Urinary bladder (tissue), 4 donors: ENCODE data around the gene GLRX2. TPM values are rescaled to one million over a fixed set of nuclear protein-coding genes. Genes with fewer than 3 reads are reported as not detected.
A peak's percentile ranks its signal among the peaks of the same experiment; 100 is the strongest.

ENCODE experiments used
- DNase-seq: peaks from one replicate; pipeline ENCODE4 v3.0.0-alpha.2; 2015; ENCODE audit errors: extremely low spot score
- H3K27ac ChIP-seq: one replicate; pipeline ENCODE4 v1.5.1; 2013; ENCODE audit warnings: low read depth, mild to moderate bottlenecking, moderate library complexity
- H3K36me3 ChIP-seq: one replicate; pipeline ENCODE4 v1.6.1; 2013; ENCODE audit warnings: mild to moderate bottlenecking, moderate library complexity; ENCODE audit not compliant: insufficient read depth
- H3K4me1 ChIP-seq: one replicate; pipeline ENCODE4 v1.6.1; 2013; ENCODE audit warnings: mild to moderate bottlenecking, moderate library complexity; ENCODE audit not compliant: insufficient read depth
- H3K4me3 ChIP-seq: one replicate; pipeline ENCODE4 v1.5.1; 2013; ENCODE audit warnings: low read depth, low read length
- WGBS: extraction: QIAGEN DNeasy Blood & Tissue Kit; methylation state at CpG from one replicate; pipeline ENCODE4 v1.1.7; 2013; 5-methylcytosine and 5-hydroxymethylcytosine counted together
- polyA plus RNA-seq: library from polyadenylated mRNA; stranded (reverse); fragments of 200-250 nt; gene quantifications from one replicate; pipeline ENCODE4 v1.2.3, GENCODE V29; 2013
- total RNA-seq: library from RNA; depleted of rRNA; stranded (reverse); fragments of >200 nt; gene quantifications from one replicate; pipeline ENCODE4 v1.2.3, GENCODE V29; 2014
- donor health status: healthy with polysubstance abuse.
- donor health status: healthy.

The GLRX2 gene
- total and polyA plus RNA-seq, 2 donors = 11.2 to 11.8 TPM

GRCh38 chr1:193104502-193104906, 710 bp downstream of the GLRX2 start:
- H3K27ac ChIP-seq = peak overlapping the region; percentile 95
- no peaks in the 10 kb centered on the region for H3K4me1 ChIP-seq
- no peak for DNase-seq
- peak overlapping the region; percentile 80 for H3K4me3 ChIP-seq
- under 1% methylated on average over 24 of the region's 24 CpGs for whole genome bisulfite sequencing
- H3K36me3 ChIP-seq = peaks cover 2% of the 10 kb centered on the region

- peak overlapping the region; percentile 80 for H3K4me3 ChIP-seq
- peaks cover 2% of the 10 kb centered on the region for H3K36me3 ChIP-seq
- peak overlapping the region; percentile 95 for H3K27ac ChIP-seq
- no peak for DNase-seq
- H3K4me1 ChIP-seq = no peaks in the 10 kb centered on the region
- 30% methylated on average over 9 of the region's 9 CpGs for WGBS
These were observed 1.3 kb downstream of the GLRX2 start for GRCh38 chr1:193103759-193104501.

GRCh38 chr1:193102662-193103061, 2.6 kb downstream of the GLRX2 start:
- Histone ChIP-seq H3K4me3 (no peak overlapping the region), H3K4me1 (no peaks in the 10 kb centered on the region), H3K36me3 (peaks cover 2% of the 10 kb centered on the region), H3K27ac (no peak overlapping the region)
- WGBS = 85% methylated on average over 5 of the region's 5 CpGs
- no peak for DNase-seq

GRCh38 chr1:193094112-193094511, 11.1 kb downstream of the GLRX2 start:
- H3K27ac ChIP-seq = no peak overlapping the region
- DNase-seq = no peak
- 95% methylated on average over 11 of the region's 11 CpGs for WGBS
- peaks cover 2% of the 10 kb centered on the region for H3K36me3 ChIP-seq
- no peak overlapping the region for H3K4me3 ChIP-seq
- H3K4me1 ChIP-seq = no peaks in the 10 kb centered on the region

- Histone ChIP-seq H3K4me1 (no peaks in the 10 kb centered on the region), H3K36me3 (no peaks in the 10 kb centered on the region), H3K27ac (no peak overlapping the region), H3K4me3 (no peak overlapping the region)
- WGBS = 76% methylated on average over 1 of the region's 1 CpG
- no peak for DNase-seq
These were observed 14.3 kb downstream of the GLRX2 start for GRCh38 chr1:193090865-193091264.

GRCh38 chr1:193087893-193088292, 17.3 kb downstream of the GLRX2 start:
- Histone ChIP-seq H3K27ac (no peak overlapping the region), H3K4me1 (no peaks in the 10 kb centered on the region), H3K4me3 (no peak overlapping the region), H3K36me3 (no peaks in the 10 kb centered on the region)
- WGBS = 51% methylated on average over 3 of the region's 3 CpGs
- DNase-seq = no peak

- no peak for DNase-seq
- H3K27ac ChIP-seq = no peak overlapping the region
- H3K4me1 ChIP-seq = no peaks in the 10 kb centered on the region
- no peaks in the 10 kb centered on the region for H3K36me3 ChIP-seq
- WGBS = 91% methylated on average over 3 of the region's 3 CpGs
- H3K4me3 ChIP-seq = no peak overlapping the region
These were observed 18.9 kb downstream of the GLRX2 start for GRCh38 chr1:193086342-193086741.

- Histone ChIP-seq H3K4me1 (no peaks in the 10 kb centered on the region), H3K27ac (no peak overlapping the region), H3K36me3 (no peaks in the 10 kb centered on the region), H3K4me3 (no peak overlapping the region)
- WGBS = 88% methylated on average over 1 of the region's 1 CpG
- DNase-seq = no peak
These were observed 20.0 kb downstream of the GLRX2 start for GRCh38 chr1:193085263-193085662.

- H3K4me3 ChIP-seq = no peak overlapping the region
- H3K36me3 ChIP-seq = no peaks in the 10 kb centered on the region
- no peaks in the 10 kb centered on the region for H3K4me1 ChIP-seq
- H3K27ac ChIP-seq = no peak overlapping the region
- DNase-seq = no peak
- WGBS = 91% methylated on average over 6 of the region's 6 CpGs
These were observed 21.7 kb downstream of the GLRX2 start for GRCh38 chr1:193083365-193084088.

GRCh38 chr1:193079187-193079586, 26.0 kb downstream of the GLRX2 start:
- H3K27ac ChIP-seq = no peak overlapping the region
- WGBS = 94% methylated on average over 3 of the region's 3 CpGs
- DNase-seq = no peak
- H3K36me3 ChIP-seq = no peaks in the 10 kb centered on the region
- no peak overlapping the region for H3K4me3 ChIP-seq
- no peaks in the 10 kb centered on the region for H3K4me1 ChIP-seq

GRCh38 chr1:193077991-193078390, 27.2 kb downstream of the GLRX2 start:
- no peak overlapping the region for H3K27ac ChIP-seq
- no peak overlapping the region for H3K4me3 ChIP-seq
- DNase-seq = no peak
- no peaks in the 10 kb centered on the region for H3K36me3 ChIP-seq
- no peaks in the 10 kb centered on the region for H3K4me1 ChIP-seq

- Histone ChIP-seq H3K4me1 (no peaks in the 10 kb centered on the region), H3K4me3 (no peak overlapping the region), H3K36me3 (no peaks in the 10 kb centered on the region), H3K27ac (no peak overlapping the region)
- 67% methylated on average over 5 of the region's 5 CpGs for WGBS
- DNase-seq = no peak
These were observed 34.3 kb downstream of the GLRX2 start for GRCh38 chr1:193070942-193071341.

GRCh38 chr1:193070386-193070753, 34.8 kb downstream of the GLRX2 start:
- Histone ChIP-seq H3K4me1 (no peaks in the 10 kb centered on the region), H3K36me3 (no peaks in the 10 kb centered on the region), H3K4me3 (no peak overlapping the region), H3K27ac (no peak overlapping the region)
- 71% methylated on average over 2 of the region's 2 CpGs for WGBS
- DNase-seq = no peak

GRCh38 chr1:193069748-193070385, 35.3 kb downstream of the GLRX2 start:
- Histone ChIP-seq H3K27ac (no peak overlapping the region), H3K4me3 (no peak overlapping the region), H3K4me1 (no peaks in the 10 kb centered on the region), H3K36me3 (no peaks in the 10 kb centered on the region)
- 81% methylated on average over 4 of the region's 4 CpGs for WGBS
- DNase-seq = no peak
